ENCODE results near the gene DAPK2. TPM values are rescaled to one million over a fixed set of nuclear protein-coding genes. Genes with fewer than 3 reads are reported as not detected.

Gene DAPK2
- total RNA-seq, 2 experiments from 2014 or later: 3.2 to 3.7 TPM

- Mint-ChIP-seq H3K27me3 (no peaks in the 10 kb centered on the region), H3K4me3 (no peak overlapping the region), H3K4me1 (peaks cover 17% of the 10 kb centered on the region), H3K36me3 (ENCODE audit: low read depth) (no peaks in the 10 kb centered on the region), H3K9me3 (no peaks in the 10 kb centered on the region), H3K27ac (no peak overlapping the region)
- ChIA-PET CTCF (no interaction called here), POLR2A (no interaction called here)
- no peak for DNase-seq
Observed at GRCh38 chr15:63861946-63862517, 184.3 kb downstream of the DAPK2 start.

GRCh38 chr15:63860555-63860954 is 185.7 kb downstream of the DAPK2 start:
- ChIA-PET POLR2A (interaction anchor here (1.1 to 1.9 kb wide), 6 partner anchors 9 to 150 kb away, joined by 3 to 10 read pairs (median 4); partner anchors contain the start of gene HERC1), CTCF (interaction anchor here (1.2 to 1.7 kb wide), 4 partner anchors 30 to 186 kb away, joined by 3 to 7 read pairs (median 4); partner anchors contain the start of gene DAPK2)
- Mint-ChIP-seq H3K4me1 (peaks cover 17% of the 10 kb centered on the region), H3K4me3 (no peak overlapping the region), H3K27ac (peak overlapping the region; percentile 48), H3K27me3 (no peaks in the 10 kb centered on the region), H3K9me3 (no peaks in the 10 kb centered on the region), H3K36me3 (ENCODE audit: low read depth) (no peaks in the 10 kb centered on the region)
- DNase-seq: no peak

- ChIA-PET CTCF (interaction anchor here (1.2 to 1.7 kb wide), 4 partner anchors 30 to 186 kb away, joined by 3 to 7 read pairs (median 4); partner anchors contain the start of gene DAPK2), POLR2A (interaction anchor here (1.1 to 1.9 kb wide), 6 partner anchors 9 to 151 kb away, joined by 3 to 10 read pairs (median 4); partner anchors contain the start of gene HERC1)
- peak; percentile 60 for DNase-seq
- Mint-ChIP-seq H3K4me3 (no peak overlapping the region), H3K27ac (peak overlapping the region; percentile 48), H3K27me3 (no peaks in the 10 kb centered on the region), H3K36me3 (ENCODE audit: low read depth) (no peaks in the 10 kb centered on the region), H3K4me1 (peaks cover 17% of the 10 kb centered on the region), H3K9me3 (no peaks in the 10 kb centered on the region)
Observed at GRCh38 chr15:63860155-63860554, 186.1 kb downstream of the DAPK2 start.

GRCh38 chr15:63858881-63859280 is 187.4 kb downstream of the DAPK2 start:
- H3K36me3 Mint-ChIP-seq (ENCODE audit: low read depth): no peaks in the 10 kb centered on the region
- no peaks in the 10 kb centered on the region for H3K9me3 Mint-ChIP-seq
- ChIA-PET CTCF (interaction anchor here (1.1 to 1.7 kb wide), 3 partner anchors 28 to 209 kb away, joined by 3 to 5 read pairs (median 3); partner anchors contain the start of gene DAPK2), POLR2A (interaction anchor here (0.8 to 1.9 kb wide), 4 partner anchors 10 to 26 kb away, joined by 3 to 9 read pairs (median 3); partner anchors contain the start of gene HERC1)
- no peak overlapping the region for H3K27ac Mint-ChIP-seq
- peaks cover 17% of the 10 kb centered on the region for H3K4me1 Mint-ChIP-seq
- DNase-seq: no peak
- no peaks in the 10 kb centered on the region for H3K27me3 Mint-ChIP-seq
- H3K4me3 Mint-ChIP-seq: no peak overlapping the region

GRCh38 chr15:63858448-63858847 is 187.8 kb downstream of the DAPK2 start:
- no peak for DNase-seq
- H3K36me3 Mint-ChIP-seq (ENCODE audit: low read depth): no peaks in the 10 kb centered on the region
- H3K9me3 Mint-ChIP-seq: no peaks in the 10 kb centered on the region
- no peak overlapping the region for H3K4me3 Mint-ChIP-seq
- ChIA-PET POLR2A (interaction anchor here (0.7 to 1.4 kb wide), 4 partner anchors 9 to 341 kb away, joined by 3 read pairs; no protein-coding TSS in a partner anchor), CTCF (interaction anchor here (0.8 to 1.7 kb wide), 3 partner anchors 10 to 209 kb away, joined by 3 read pairs; no protein-coding TSS in a partner anchor)
- H3K4me1 Mint-ChIP-seq: peaks cover 17% of the 10 kb centered on the region
- no peaks in the 10 kb centered on the region for H3K27me3 Mint-ChIP-seq
- no peak overlapping the region for H3K27ac Mint-ChIP-seq

GRCh38 chr15:63857461-63857856 is 188.8 kb downstream of the DAPK2 start:
- CTCF ChIA-PET: no interaction called here
- Mint-ChIP-seq H3K27me3 (no peaks in the 10 kb centered on the region), H3K9me3 (no peaks in the 10 kb centered on the region), H3K4me3 (no peak overlapping the region), H3K4me1 (peaks cover 17% of the 10 kb centered on the region), H3K27ac (no peak overlapping the region), H3K36me3 (ENCODE audit: low read depth) (no peaks in the 10 kb centered on the region)
- DNase-seq: no peak
- POLR2A ChIA-PET: interaction anchor here (1.4 kb wide), 1 partner anchor 23 kb away, joined by 3 read pairs; no protein-coding TSS in a partner anchor

Other genes with a start within 250 kb of the DAPK2 start
- 10 to 100 TPM; 70.1 to 72.6 TPM for gene HERC1, start 212.5 kb downstream of the DAPK2 start, total RNA-seq
- gene CIAO2A, start 47.4 kb upstream of the DAPK2 start, total RNA-seq: 10 to 100 TPM; 74.4 to 85.0 TPM
- 100 to 1,000 TPM; 115 to 129 TPM for gene SNX1, start 49.5 kb upstream of the DAPK2 start, total RNA-seq
- under 1 TPM; 0.55 to 0.68 TPM for gene SNX22, start 105.2 kb upstream of the DAPK2 start, total RNA-seq
- 100 to 1,000 TPM; 392 to 410 TPM for gene PPIB, start 116.5 kb upstream of the DAPK2 start, total RNA-seq

Data from activated CD4-positive, alpha-beta memory T cell treated with anti-CD3 and anti-CD28 coated beads, Interleukin-2, amount 10 ng/mL, durations not matched to agents 7 days and 5 days (primary cell).